Peyer's patch (tissue), 4 donors: ENCODE data around the gene ATP2C1.

Experiments
- POLR2A ChIP-seq, 2 donors: fragments of 450-650 bp; IDR thresholded peaks; one replicate each; pipeline ENCODE4 v1.5.1; 2017; ENCODE audit warnings: antibody characterized with exemption in 2 of 2, mild to moderate bottlenecking in 2 of 2, moderate library complexity in 2 of 2
- TF ChIP-seq, protein P1 (sequence below), 6 experiments: fragments of 450-650 bp in 4 of 6; fragments of 200-600 bp in 2 of 6; sonication (generic) in 1 of 6; IDR thresholded peaks; one replicate each; pipeline ENCODE4 v1.5.1; 2017 to 2019; ENCODE audit warnings: antibody characterized with exemption in 6 of 6, mild to moderate bottlenecking in 3 of 6, moderate library complexity in 1 of 6

DNA sequence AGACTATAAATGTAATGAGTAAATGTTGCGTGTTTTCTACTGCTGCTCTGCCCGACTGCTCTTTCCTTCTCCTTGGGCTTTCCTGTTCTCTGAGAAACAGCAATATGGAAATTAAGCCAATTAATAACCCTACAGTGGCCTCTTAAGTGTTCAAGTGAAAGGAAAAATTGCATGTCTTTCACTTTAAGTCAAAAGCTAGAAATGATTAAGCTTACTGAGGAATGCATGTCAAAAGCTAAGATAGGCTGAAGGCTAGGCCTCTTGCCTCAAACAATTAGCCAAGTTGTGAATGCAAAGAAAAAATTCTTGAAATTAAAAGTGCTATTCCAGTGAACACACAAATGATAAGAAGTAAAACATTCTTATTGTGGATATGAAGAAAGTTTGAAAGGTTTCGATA, 55.0 kb downstream of the ATP2C1 start:
- TF ChIP-seq, protein P1, sequence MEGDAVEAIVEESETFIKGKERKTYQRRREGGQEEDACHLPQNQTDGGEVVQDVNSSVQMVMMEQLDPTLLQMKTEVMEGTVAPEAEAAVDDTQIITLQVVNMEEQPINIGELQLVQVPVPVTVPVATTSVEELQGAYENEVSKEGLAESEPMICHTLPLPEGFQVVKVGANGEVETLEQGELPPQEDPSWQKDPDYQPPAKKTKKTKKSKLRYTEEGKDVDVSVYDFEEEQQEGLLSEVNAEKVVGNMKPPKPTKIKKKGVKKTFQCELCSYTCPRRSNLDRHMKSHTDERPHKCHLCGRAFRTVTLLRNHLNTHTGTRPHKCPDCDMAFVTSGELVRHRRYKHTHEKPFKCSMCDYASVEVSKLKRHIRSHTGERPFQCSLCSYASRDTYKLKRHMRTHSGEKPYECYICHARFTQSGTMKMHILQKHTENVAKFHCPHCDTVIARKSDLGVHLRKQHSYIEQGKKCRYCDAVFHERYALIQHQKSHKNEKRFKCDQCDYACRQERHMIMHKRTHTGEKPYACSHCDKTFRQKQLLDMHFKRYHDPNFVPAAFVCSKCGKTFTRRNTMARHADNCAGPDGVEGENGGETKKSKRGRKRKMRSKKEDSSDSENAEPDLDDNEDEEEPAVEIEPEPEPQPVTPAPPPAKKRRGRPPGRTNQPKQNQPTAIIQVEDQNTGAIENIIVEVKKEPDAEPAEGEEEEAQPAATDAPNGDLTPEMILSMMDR (IDR thresholded peaks at IDR 0.05) = no peak
- TF ChIP-seq POLR2A (IDR thresholded peaks at IDR 0.05) = no peak
